ENCODE data around the gene TRIM52.
A peak's percentile ranks its signal among the peaks of the same experiment; 100 is the strongest.

The TRIM52 gene

DNA sequence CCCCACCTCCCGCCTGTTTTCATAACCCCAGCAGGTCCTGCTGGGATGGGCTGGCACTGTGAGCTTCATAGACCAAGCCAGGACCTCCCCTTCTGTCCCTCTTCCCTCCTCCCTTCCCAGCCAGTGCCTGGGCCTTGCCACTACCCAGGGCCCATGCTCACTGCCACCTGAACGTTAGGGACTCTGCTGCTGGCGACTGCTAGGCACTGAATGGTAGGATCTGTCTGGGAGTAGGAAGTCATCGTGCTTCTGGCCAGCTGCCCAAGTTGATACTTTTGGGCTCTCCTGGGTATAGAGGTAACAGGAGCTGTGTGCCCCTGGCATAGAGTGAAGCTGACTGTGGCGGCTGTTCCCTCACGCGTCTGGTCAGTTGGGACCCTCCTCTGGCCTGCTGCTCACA, 29.5 kb downstream of the TRIM52 start:
- no peak overlapping the region for H3K4me3 ChIP-seq (ENCODE audit: low read depth, low read length)
- H3K9me3 ChIP-seq (ENCODE audit: control insufficient read depth, insufficient read depth, low read depth, low read length): no peaks in the 10 kb centered on the region
- TF ChIP-seq, protein P1, sequence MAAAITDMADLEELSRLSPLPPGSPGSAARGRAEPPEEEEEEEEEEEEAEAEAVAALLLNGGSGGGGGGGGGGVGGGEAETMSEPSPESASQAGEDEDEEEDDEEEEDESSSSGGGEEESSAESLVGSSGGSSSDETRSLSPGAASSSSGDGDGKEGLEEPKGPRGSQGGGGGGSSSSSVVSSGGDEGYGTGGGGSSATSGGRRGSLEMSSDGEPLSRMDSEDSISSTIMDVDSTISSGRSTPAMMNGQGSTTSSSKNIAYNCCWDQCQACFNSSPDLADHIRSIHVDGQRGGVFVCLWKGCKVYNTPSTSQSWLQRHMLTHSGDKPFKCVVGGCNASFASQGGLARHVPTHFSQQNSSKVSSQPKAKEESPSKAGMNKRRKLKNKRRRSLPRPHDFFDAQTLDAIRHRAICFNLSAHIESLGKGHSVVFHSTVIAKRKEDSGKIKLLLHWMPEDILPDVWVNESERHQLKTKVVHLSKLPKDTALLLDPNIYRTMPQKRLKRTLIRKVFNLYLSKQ (tag by site-specific recombination; IDR thresholded peaks at IDR 0.05; ENCODE audit: borderline replicate concordance): no peak
- TF ChIP-seq, protein P2, sequence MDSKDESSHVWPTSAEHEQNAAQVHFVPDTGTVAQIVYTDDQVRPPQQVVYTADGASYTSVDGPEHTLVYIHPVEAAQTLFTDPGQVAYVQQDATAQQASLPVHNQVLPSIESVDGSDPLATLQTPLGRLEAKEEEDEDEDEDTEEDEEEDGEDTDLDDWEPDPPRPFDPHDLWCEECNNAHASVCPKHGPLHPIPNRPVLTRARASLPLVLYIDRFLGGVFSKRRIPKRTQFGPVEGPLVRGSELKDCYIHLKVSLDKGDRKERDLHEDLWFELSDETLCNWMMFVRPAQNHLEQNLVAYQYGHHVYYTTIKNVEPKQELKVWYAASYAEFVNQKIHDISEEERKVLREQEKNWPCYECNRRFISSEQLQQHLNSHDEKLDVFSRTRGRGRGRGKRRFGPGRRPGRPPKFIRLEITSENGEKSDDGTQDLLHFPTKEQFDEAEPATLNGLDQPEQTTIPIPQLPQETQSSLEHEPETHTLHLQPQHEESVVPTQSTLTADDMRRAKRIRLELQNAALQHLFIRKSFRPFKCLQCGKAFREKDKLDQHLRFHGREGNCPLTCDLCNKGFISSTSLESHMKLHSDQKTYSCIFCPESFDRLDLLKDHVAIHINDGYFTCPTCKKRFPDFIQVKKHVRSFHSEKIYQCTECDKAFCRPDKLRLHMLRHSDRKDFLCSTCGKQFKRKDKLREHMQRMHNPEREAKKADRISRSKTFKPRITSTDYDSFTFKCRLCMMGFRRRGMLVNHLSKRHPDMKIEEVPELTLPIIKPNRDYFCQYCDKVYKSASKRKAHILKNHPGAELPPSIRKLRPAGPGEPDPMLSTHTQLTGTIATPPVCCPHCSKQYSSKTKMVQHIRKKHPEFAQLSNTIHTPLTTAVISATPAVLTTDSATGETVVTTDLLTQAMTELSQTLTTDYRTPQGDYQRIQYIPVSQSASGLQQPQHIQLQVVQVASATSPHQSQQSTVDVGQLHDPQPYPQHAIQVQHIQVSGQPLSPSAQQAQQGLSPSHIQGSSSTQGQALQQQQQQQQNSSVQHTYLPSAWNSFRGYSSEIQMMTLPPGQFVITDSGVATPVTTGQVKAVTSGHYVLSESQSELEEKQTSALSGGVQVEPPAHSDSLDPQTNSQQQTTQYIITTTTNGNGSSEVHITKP (tag by site-specific recombination; IDR thresholded peaks at IDR 0.05): peak; percentile 70
- TF ChIP-seq ZNF138 (tag by site-specific recombination; IDR thresholded peaks at IDR 0.05; ENCODE audit: borderline replicate concordance) (no peak), ZNF548 (tag by site-specific recombination; IDR thresholded peaks at IDR 0.05) (no peak), ZNF433 (tag by site-specific recombination; IDR thresholded peaks at IDR 0.05; ENCODE audit: low read depth) (no peak), TRIM28 (IDR thresholded peaks at IDR 0.05; ENCODE audit: borderline replicate concordance, low read length) (no peak), ZBTB48 (tag by site-specific recombination; IDR thresholded peaks at IDR 0.05) (0 out of 2 replicates have a peak, but pooled peaks have one; percentile 14), ZIC2 (tag by site-specific recombination; IDR thresholded peaks at IDR 0.05) (0 out of 2 replicates have a peak, but pooled peaks have one; percentile 27), GLI4 (tag by site-specific recombination; IDR thresholded peaks at IDR 0.05) (no peak), ZNF600 (tag by site-specific recombination; IDR thresholded peaks at IDR 0.05) (peak; percentile 90), REPIN1 (tag by site-specific recombination; IDR thresholded peaks at IDR 0.05; ENCODE audit: low read depth) (no peak), SP2 (tag by site-specific recombination; IDR thresholded peaks at IDR 0.05) (0 out of 2 replicates have a peak, but pooled peaks have one; percentile 13), ZNF202 (tag by site-specific recombination; IDR thresholded peaks at IDR 0.05; ENCODE audit: borderline replicate concordance) (no peak), GLIS1 (tag by site-specific recombination; IDR thresholded peaks at IDR 0.05) (peak; percentile 24; the same call in 1 of the 2 replicates)
- ChIA-PET POLR2A (interaction anchor here (1.0 to 2.2 kb wide), 2 partner anchors 8 to 23 kb away, joined by 5 to 6 read pairs; no protein-coding TSS in a partner anchor), CTCF (no interaction called here)
- H3K4me1 ChIP-seq (ENCODE audit: control insufficient read depth, insufficient read depth, low read length): no peaks in the 10 kb centered on the region
- peaks cover 14 to 80% of the 10 kb centered on the region in 2 experiments for H3K36me3 ChIP-seq (ENCODE audit: control insufficient read depth in 2 of 2, insufficient read depth in 1 of 2, low read length in 2 of 2)
- no peak overlapping the region for H3K27ac ChIP-seq (ENCODE audit: extremely low read depth, low read depth, low read length)

DNA sequence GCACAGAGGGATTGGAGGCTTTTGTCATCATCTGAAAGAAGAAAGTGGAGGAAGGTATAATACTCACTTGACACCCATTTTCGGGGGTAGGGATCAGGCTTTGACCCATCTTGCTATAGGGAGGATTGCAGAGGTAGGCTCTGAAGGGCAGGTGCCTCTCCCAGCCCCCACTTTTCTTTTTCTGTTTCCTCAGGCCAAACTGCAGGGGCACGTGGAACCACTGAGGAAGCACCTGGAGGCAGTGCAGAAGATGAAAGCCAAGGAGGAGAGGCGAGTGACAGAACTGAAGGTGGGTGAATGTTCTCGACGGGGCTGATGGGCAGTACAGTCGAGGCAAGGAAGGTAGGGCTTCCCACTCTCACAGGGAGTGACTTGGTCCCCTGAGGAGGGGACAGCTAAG, 30.4 kb downstream of the TRIM52 start:
- ChIA-PET POLR2A (interaction anchor here (0.7 to 1.7 kb wide), 2 partner anchors 39 to 443 kb away, joined by 4 to 5 read pairs; no protein-coding TSS in a partner anchor), CTCF (no interaction called here)
- Histone ChIP-seq H3K27ac (ENCODE audit: extremely low read depth, low read depth, low read length) (no peak overlapping the region), H3K4me3 (ENCODE audit: low read depth, low read length) (no peak overlapping the region), H3K4me1 (ENCODE audit: control insufficient read depth, insufficient read depth, low read length) (no peaks in the 10 kb centered on the region), H3K9me3 (ENCODE audit: control insufficient read depth, insufficient read depth, low read depth, low read length) (no peaks in the 10 kb centered on the region), H3K36me3 (ENCODE audit: control insufficient read depth in 2 of 2, insufficient read depth in 1 of 2, low read length in 2 of 2) (peaks cover 9 to 77% of the 10 kb centered on the region in 2 experiments; a peak in 2 of 3 replicates)
- no peak for TF ChIP-seq ZNF169 (tag by site-specific recombination; IDR thresholded peaks at IDR 0.05)
- TF ChIP-seq, protein P3, sequence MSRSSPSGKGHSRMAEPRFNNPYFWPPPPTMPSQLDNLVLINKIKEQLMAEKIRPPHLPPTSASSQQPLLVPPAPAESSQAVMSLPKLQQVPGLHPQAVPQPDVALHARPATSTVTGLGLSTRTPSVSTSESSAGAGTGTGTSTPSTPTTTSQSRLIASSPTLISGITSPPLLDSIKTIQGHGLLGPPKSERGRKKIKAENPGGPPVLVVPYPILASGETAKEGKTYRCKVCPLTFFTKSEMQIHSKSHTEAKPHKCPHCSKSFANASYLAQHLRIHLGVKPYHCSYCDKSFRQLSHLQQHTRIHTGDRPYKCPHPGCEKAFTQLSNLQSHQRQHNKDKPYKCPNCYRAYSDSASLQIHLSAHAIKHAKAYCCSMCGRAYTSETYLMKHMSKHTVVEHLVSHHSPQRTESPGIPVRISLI (tag by site-specific recombination; IDR thresholded peaks at IDR 0.05): peak; percentile 11; the same call in 1 of the 2 replicates
- TF ChIP-seq ZNF394 (tag by site-specific recombination; IDR thresholded peaks at IDR 0.05; ENCODE audit: borderline replicate concordance): no peak
- no peak for TF ChIP-seq ZNF501 (tag by site-specific recombination; IDR thresholded peaks at IDR 0.05)
- no peak for TF ChIP-seq SCRT2 (tag by site-specific recombination; IDR thresholded peaks at IDR 0.05)
- TF ChIP-seq ZNF341 (tag by site-specific recombination; IDR thresholded peaks at IDR 0.05; ENCODE audit: low read depth): no peak
- TF ChIP-seq ZBTB8A (tag by site-specific recombination; IDR thresholded peaks at IDR 0.05): no peak
- no peak for TF ChIP-seq ZNF792 (tag by site-specific recombination; IDR thresholded peaks at IDR 0.05)
- no peak for TF ChIP-seq ZNF404 (tag by site-specific recombination; IDR thresholded peaks at IDR 0.05)
